SH-SY5Y (cell line): ENCODE measurements around the gene SPEN.
A peak's percentile ranks its signal among the peaks of the same experiment; 100 is the strongest.

Experiments used
- GATA2 ChIP-seq: IDR thresholded peaks from 2 replicates; pipeline ENCODE4 v1.6.1; 2011; ENCODE audit warnings: mild to moderate bottlenecking, low read depth, low read length
- GATA3 ChIP-seq: IDR thresholded peaks from 2 replicates; pipeline ENCODE4 v1.6.1; 2011; ENCODE audit warnings: low read depth, mild to moderate bottlenecking, low read length, moderate library complexity

The SPEN gene

GRCh38 chr1:15848143-15848928, 829 bp downstream of the SPEN start:
- no peak for TF ChIP-seq GATA3
- TF ChIP-seq GATA2 = no peak

GRCh38 chr1:15848929-15849774, 1.6 kb downstream of the SPEN start:
- TF ChIP-seq GATA3 = no peak
- TF ChIP-seq GATA2 = 0 out of 2 replicates have a peak, but pooled peaks have one; percentile 9

- TF ChIP-seq GATA3 (peak; percentile 66), GATA2 (peak; percentile 97)
Measured at GRCh38 chr1:15849775-15850324, 2.3 kb downstream of the SPEN start.

GRCh38 chr1:15850471-15851001, 3.0 kb downstream of the SPEN start:
- TF ChIP-seq GATA3 = no peak
- TF ChIP-seq GATA2 = no peak

- TF ChIP-seq GATA2 (no peak), GATA3 (no peak)
Measured at GRCh38 chr1:15851210-15852035, 3.9 kb downstream of the SPEN start.

- TF ChIP-seq GATA3 (no peak), GATA2 (no peak)
Measured at GRCh38 chr1:15852036-15852827, 4.7 kb downstream of the SPEN start.

GRCh38 chr1:15852828-15853302, 5.4 kb downstream of the SPEN start:
- TF ChIP-seq GATA2 = no peak
- no peak for TF ChIP-seq GATA3

GRCh38 chr1:15856888-15857287, 9.4 kb downstream of the SPEN start:
- TF ChIP-seq GATA2 (no peak), GATA3 (no peak)

GRCh38 chr1:15858069-15858670, 10.7 kb downstream of the SPEN start:
- TF ChIP-seq GATA2 = no peak
- no peak for TF ChIP-seq GATA3

GRCh38 chr1:15858672-15859372, 11.3 kb downstream of the SPEN start:
- TF ChIP-seq GATA3 (no peak), GATA2 (no peak)

- TF ChIP-seq GATA3 (no peak), GATA2 (no peak)
Measured at GRCh38 chr1:15863156-15863901, 15.8 kb downstream of the SPEN start.
